Cardiac muscle cell (in vitro differentiated cells and primary cell): Measurements from ENCODE around the gene NOS2. TPM values are rescaled to one million over a fixed set of nuclear protein-coding genes. Genes with fewer than 3 reads are reported as not detected.
A peak's percentile ranks its signal among the peaks of the same experiment; 100 is the strongest.
"Not testable (repeated sequence)": the region's sequence is repeated elsewhere in the genome, so short reads cannot be mapped to it uniquely, and the experiment has no call there.

ENCODE experiments used
- DNase-seq, 2 donors: peaks; one replicate each; pipeline versions ENCODE4 v3.0.0 to v3.0.0-alpha.2; 2010 to 2017; ENCODE audit warnings: low read depth in 1 of 2, low spot score in 1 of 2
- H3K27ac ChIP-seq: fragments of 200-600 bp; sonication (generic); 2 replicates; pipeline ENCODE4 v1.5.1; 2016
- H3K27me3 ChIP-seq: fragments of 200-600 bp; sonication (generic); 2 replicates; pipeline ENCODE4 v1.6.0; 2016; ENCODE audit warnings: control low read depth
- H3K36me3 ChIP-seq: fragments of 200-600 bp; sonication (generic); 2 replicates; pipeline ENCODE4 v1.5.1; 2016; ENCODE audit warnings: control low read depth
- H3K4me1 ChIP-seq: fragments of 200-600 bp; sonication (generic); 2 replicates; pipeline ENCODE4 v1.8.1; 2017; ENCODE audit warnings: low read depth, mild to moderate bottlenecking, mixed run types
- H3K4me3 ChIP-seq: fragments of 200-600 bp; sonication (generic); 2 replicates; pipeline ENCODE4 v1.5.1; 2016; ENCODE audit warnings: mild to moderate bottlenecking
- H3K9me3 ChIP-seq: fragments of 200-600 bp; sonication (generic); 2 replicates; pipeline ENCODE4 v1.5.1; 2017; ENCODE audit warnings: low read depth, mild to moderate bottlenecking, control low read depth
- CTCF ChIP-seq: IDR thresholded peaks from 2 replicates; pipeline ENCODE4 v1.5.1; 2012; ENCODE audit warnings: low read depth, mild to moderate bottlenecking, low read length
- polyA plus RNA-seq: library from polyadenylated mRNA; unstranded; fragments of >200 nt; fragmentation: Nextera tagmentation; extraction: Ambion mirVana; gene quantifications from 2 replicates; pipeline ENCODE4 v1.2.1, GENCODE V29; 2016
- total RNA-seq: library from RNA; depleted of rRNA; stranded (reverse); fragments of >200 nt; gene quantifications from 2 replicates; pipeline ENCODE4 v1.2.3, GENCODE V29; 2016

Gene NOS2
- total and polyA plus RNA-seq, 2 experiments from 2014 or later = 0.20 to 0.54 TPM

GRCh38 chr17:27751622-27752490, 48.5 kb downstream of the NOS2 start:
- Histone ChIP-seq H3K9me3 (no peaks in the 10 kb centered on the region), H3K4me3 (no peak overlapping the region), H3K4me1 (no peaks in the 10 kb centered on the region), H3K27me3 (no peaks in the 10 kb centered on the region), H3K36me3 (no peaks in the 10 kb centered on the region), H3K27ac (no peak overlapping the region)
- no peak for DNase-seq
- no peak for TF ChIP-seq CTCF

GRCh38 chr17:27751166-27751565, 49.2 kb downstream of the NOS2 start:
- H3K27ac ChIP-seq = no peak overlapping the region
- DNase-seq = no peak
- H3K36me3 ChIP-seq = no peaks in the 10 kb centered on the region
- TF ChIP-seq CTCF = no peak
- no peak overlapping the region for H3K4me3 ChIP-seq
- H3K27me3 ChIP-seq = no peaks in the 10 kb centered on the region
- no peaks in the 10 kb centered on the region for H3K9me3 ChIP-seq
- H3K4me1 ChIP-seq = no peaks in the 10 kb centered on the region

- not testable (repeated sequence) for H3K4me1 ChIP-seq, H3K27ac ChIP-seq, H3K36me3 ChIP-seq, H3K27me3 ChIP-seq, H3K9me3 ChIP-seq, H3K4me3 ChIP-seq, DNase-seq
Observed at GRCh38 chr17:27749562-27750150, 50.7 kb downstream of the NOS2 start.

GRCh38 chr17:27748360-27748825, 51.9 kb downstream of the NOS2 start:
- H3K9me3 ChIP-seq = no peaks in the 10 kb centered on the region
- H3K27ac ChIP-seq = no peak overlapping the region
- H3K4me1 ChIP-seq = no peaks in the 10 kb centered on the region
- no peaks in the 10 kb centered on the region for H3K36me3 ChIP-seq
- TF ChIP-seq CTCF = no peak
- H3K27me3 ChIP-seq = no peaks in the 10 kb centered on the region
- DNase-seq = no peak
- no peak overlapping the region for H3K4me3 ChIP-seq

GRCh38 chr17:27747462-27748359, 52.6 kb downstream of the NOS2 start:
- peak; percentile 32 for TF ChIP-seq CTCF
- Histone ChIP-seq H3K9me3 (no peaks in the 10 kb centered on the region), H3K36me3 (no peaks in the 10 kb centered on the region), H3K27ac (no peak overlapping the region), H3K4me1 (no peaks in the 10 kb centered on the region), H3K4me3 (no peak overlapping the region), H3K27me3 (no peaks in the 10 kb centered on the region)
- no peak for DNase-seq
